Right ventricle myocardium inferior (tissue), 1 donor: ENCODE results near the gene HPRT1. TPM values are rescaled to one million over a fixed set of nuclear protein-coding genes. Genes with fewer than 3 reads are reported as not detected.

Source experiments
- ATAC-seq: fragments of 200-7000 bp; cut with Tn5 transposase; one replicate; pipeline ENCODE4 v1.9.1; 2020; ENCODE audit warnings: mild to moderate bottlenecking, moderate library complexity
- DNase-seq: peaks from one replicate; pipeline ENCODE4 v3.0.0; 2021; ENCODE audit errors: missing footprints
- intact Hi-C: fragments of 100-400 bp; cut with DNase I; formaldehyde crosslinking; loops from one replicate; pipeline ENCODE4 v1.11.0; 2022
- microRNA-seq: library from miRNA; unstranded; fragments of <30 nt; microRNA quantifications from one replicate; pipeline ENCODE4 v1.2.0, GENCODE V29; 2020
- total RNA-seq: library from RNA; stranded (reverse); fragmentation: NEBNext Ultra II Directional; extraction: Animal tissue kit (Norgen Biotek cat#: 25700); gene quantifications from one replicate; pipeline ENCODE4 v1.2.1, GENCODE V29; 2021
- donor health status: DM: no; HTN: yes; CAD: no; lungs with severe emphysema.

Gene HPRT1
- total RNA-seq, 1 donor from 2014 or later: 18.0 TPM

DNA sequence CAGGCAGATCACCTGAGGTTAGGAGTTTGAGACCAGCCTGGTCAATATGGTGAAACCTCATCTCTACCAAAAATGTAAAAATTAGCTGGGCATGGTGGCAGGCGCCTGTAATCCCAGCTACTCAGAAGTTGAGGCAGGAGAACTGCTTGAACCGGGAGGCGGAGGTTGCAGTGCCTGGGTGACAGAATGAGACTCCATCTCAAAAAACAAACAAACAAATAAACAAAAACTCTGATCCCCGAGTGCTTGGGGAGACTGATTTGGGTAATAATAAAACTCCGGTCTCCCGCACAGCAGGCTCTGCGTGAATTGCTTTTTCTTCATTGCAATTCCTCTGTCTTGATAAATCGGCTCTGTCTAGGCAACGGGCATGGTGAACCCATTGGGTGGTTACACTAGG, 73.4 kb downstream of the HPRT1 start:
- intact Hi-C loops: no loop called here
- ATAC-seq (no peak), DNase-seq (no peak)

DNA sequence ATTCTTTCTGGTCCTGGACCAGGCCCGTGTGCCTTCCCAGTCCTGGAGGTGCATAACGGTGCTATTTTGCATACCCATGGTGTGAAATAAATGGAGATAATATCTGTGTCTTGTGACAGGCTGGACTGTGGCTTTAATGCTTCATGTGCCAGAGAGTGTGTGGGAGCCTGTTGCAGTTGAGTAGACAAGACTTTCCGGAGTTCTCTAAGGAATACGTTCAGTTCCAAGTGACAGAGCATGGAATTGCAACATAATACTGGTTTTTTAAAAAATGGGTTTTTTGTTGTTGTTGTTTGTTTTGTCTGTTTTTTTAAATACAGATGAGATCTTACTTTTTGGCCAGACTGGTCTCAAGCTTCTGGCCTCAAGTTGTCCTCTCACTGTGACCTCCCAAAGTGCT, 74.0 kb downstream of the HPRT1 start:
- intact Hi-C loops: no loop called here
- ATAC-seq (no peak), DNase-seq (no peak)

DNA sequence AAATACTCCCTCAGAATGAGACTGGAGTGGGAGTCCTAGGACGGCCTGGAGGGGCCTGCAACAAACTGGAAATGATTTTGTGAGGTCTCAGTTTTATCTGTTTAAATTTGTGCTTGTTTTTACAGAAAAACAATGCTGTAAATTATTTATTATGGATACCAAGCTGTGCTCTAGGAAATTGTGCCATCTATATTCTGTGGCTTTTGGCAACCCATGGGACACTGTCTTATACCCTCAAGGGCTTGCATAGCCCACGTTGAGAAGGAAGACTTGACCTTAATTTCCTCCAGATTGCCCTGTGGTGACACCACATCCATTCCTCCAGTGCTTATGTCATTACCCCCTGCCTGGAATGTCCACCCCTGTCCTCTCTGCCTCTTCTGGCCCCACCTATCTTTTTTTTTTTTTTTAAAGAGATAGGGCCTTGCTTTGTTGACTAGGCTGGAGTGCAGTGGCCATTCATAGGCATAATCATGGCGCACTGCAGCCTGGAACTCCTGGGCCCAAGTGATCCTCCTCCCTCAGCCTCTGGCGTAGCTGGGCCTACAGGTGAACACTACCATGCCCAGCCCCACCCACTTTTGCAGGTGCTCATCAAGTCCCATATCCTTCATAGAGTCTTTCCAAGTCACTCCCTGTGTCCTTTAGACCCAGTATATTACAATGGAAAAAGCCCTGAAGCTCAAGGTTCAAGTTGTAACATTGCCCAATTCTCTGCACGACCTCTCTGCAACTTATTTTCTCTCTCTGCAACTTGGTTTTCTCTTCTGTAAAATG, 77.4 kb downstream of the HPRT1 start:
- ATAC-seq: peak; percentile 52
- intact Hi-C loops: no loop called here
- DNase-seq: no peak

DNA sequence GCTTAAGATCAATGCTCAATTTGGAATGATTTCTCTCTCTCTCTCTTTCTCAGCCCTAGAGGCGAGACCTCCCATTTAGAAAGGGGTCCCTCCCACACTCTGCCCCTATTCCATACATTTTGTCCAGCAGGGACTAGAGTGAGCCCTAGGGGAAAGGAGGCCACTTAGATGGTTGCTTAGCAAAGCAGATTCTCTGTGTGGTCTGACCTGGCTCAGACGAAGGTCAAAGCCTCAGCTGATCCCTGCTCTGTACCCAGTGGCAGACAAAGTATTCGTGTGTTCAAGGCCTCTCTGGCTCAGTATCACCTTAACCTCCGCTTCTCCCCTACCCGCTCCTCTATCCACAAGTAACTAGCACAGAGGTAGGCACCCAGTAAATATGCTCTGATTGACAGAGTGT, 78.4 kb downstream of the HPRT1 start:
- ATAC-seq (no peak), DNase-seq (no peak)

DNA sequence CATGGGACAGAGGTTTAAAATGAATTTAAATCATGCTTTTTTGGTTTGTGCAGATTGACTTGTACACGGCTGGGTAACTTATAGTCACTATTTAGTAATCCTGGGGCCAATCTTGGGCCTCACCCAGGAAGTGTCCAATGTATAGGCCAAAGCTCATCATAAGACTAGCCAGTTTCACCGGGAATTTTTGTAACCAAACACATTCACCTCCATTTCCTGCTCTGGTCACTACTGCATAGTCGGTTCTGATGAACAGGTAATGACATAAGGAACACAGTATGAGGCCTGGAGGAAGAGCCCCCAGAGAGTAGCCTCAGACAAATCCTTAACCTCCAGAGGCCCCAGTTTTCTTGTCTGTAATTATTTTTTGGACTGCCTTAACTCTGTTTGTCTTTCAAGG, 81.9 kb downstream of the HPRT1 start:
- intact Hi-C loops: no loop called here
- DNase-seq (no peak), ATAC-seq (no peak)

More for the DNA sequence above, 78.4 kb downstream of the HPRT1 start:
- intact Hi-C loops: no loop called here

DNA sequence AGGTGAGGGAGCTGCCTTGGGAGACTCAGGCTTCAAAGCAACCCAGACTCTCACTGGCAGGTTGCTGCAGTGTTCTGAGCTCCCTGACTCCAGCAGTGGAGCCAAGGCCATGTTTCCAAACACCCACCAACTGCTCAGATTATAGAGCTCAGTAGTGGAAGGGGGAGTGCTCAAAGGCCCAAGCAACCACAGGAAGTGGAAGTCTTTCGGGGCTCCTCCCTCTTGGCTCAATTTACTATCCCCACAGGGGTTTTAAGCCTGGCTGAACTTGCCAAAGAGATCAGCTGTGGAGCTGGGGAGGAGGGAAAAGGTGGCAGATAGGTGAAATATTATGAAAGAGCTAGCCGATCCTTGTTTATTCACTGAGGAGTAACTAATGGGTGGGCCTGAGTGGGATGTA, 82.5 kb downstream of the HPRT1 start:
- ATAC-seq (no peak), DNase-seq (no peak)
- intact Hi-C loops: no loop called here

DNA sequence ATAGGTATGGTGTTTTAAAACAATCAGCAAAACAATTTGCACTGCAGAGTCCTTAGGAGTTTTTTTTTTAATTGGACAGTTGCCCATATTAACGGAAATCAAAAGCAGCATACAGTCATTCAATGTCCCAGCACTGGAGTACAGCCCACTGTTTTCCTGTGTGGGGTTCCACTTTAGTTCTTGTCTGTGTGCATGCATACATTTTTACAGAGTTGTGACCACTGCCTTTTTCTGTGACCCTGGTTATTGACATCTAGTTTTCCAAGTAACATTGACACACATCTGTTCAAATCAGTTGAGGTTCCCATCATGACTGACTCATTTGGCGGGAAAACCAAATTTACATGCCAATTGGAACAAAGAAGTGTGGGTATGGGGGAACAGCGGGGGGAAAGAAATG, 83.3 kb downstream of the HPRT1 start:
- DNase-seq: no peak
- no peak for ATAC-seq
- intact Hi-C loops: no loop called here

DNA sequence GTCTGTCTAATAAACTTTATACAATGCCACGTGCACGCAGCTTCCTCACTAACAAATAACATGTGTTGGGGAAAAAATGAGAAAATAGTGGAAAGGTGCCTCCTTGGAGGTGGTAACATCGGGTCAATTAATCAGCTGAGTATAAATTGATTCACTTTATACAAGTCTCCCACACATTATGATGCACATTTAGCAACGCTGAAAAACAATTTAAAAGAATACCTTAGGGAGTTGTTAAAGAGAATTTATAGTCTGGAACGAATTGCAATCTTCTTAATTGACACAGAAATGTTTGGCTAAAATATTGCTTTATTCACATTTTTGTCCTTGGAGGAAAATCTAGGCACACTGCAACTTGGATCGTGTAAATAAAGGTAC, 84.2 kb downstream of the HPRT1 start:
- intact Hi-C loops: no loop called here
- no peak for ATAC-seq
- DNase-seq: no peak

DNA sequence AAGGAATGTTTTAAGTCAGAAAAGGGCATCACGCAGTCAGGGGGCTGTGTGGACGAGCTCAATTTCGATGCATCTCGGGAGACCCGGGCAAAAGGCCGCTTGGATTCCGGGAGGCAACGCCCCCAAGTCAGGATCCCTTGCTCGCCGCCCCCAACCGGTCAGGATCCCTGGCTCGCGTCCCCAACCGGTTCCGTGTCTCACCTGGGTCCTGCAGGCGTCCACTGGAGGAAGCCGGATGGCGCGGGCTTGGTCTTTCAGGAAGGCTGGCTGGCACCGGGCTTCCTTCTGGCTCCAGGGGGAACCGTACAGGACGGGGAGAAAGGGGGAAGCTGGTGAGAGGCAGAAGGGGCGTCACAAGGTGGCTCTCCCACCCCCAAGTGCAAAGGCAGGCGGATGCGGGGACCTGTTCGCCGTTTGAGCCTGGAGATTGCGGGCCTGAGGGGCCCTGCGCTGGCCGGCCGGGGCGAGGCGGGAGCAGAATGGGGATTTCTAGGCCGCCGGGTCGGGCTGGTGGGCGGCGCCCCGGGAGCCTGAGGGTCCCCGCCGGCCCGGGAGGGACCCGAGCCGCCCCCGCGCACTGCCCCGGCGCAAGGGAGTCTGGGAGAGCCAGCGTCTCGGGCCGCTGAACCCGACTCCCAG, 84.7 kb downstream of the HPRT1 start:
- no peak for ATAC-seq
- intact Hi-C loops: no loop called here
- DNase-seq: peak; percentile 51

DNA sequence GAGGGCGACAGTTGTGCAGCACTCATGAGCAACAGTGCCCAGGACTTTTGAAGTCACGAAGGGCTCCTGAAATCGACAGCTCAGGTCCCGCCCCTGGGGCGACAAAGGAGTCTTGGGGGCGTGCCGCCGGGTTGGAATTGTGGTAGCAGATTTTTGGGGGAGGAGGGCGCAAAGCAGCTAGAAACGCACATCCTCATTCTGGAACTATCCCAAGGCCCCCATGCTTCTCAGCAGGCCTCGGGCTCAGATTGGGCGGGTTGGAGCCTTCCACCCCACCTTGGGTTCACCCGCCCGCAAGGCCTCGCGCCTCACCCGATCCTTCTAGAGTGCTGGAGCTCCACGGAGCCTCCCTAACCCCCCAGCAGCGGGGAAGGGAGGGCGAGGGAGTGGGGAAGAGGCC, 85.5 kb downstream of the HPRT1 start:
- ATAC-seq (no peak), DNase-seq (no peak)
- intact Hi-C loops: no loop called here

DNA sequence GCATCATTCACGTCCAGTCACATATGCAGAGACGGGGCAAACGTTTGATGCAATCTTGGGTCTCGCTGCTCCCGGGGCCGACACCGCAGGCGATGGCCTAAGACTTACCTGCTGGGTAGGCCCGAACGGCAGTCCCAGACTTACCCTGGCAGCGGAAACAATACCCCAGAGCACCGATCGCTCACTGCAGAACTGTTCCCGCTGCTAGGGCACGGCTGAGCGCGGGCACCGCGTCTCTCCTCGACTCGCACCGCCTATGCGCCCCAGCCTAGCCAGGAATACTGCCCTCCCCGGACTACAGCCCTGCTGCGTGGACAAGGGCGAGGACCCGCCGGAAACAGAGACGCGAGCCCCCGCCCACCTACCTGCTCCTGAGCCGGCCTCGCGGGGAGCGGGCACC, 86.2 kb downstream of the HPRT1 start:
- intact Hi-C loops: no loop called here
- ATAC-seq (no peak), DNase-seq (no peak)

DNA sequence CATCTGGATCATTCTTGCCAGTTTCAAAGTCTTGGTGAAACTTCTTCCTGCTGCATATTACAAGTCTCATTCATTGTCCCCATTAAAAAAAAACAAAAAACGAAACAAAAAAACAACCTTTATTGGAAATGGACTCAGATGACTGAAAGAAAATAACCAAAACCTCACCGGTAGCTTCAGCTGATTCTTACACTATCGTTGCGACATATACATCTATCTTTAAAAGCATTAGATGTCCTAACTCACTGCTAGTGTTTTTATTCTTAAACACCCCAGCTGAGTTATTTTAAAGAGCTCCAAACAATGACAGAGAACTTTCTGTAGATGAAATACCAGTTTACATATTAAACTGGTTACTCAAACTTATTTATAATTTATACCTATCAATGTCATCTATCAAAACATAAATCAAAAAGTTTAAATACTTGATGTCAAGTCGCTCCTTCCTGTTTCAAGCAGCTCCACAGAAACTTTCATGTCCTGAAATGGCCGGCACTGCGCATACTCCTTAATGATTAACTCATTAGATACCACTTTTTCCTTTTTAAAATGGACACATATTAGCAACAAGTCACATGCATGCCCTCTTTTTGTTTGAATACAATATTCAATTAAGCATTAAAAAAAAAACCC, 87.2 kb downstream of the HPRT1 start:
- no peak for ATAC-seq
- intact Hi-C loops: no loop called here
- no peak for DNase-seq

DNA sequence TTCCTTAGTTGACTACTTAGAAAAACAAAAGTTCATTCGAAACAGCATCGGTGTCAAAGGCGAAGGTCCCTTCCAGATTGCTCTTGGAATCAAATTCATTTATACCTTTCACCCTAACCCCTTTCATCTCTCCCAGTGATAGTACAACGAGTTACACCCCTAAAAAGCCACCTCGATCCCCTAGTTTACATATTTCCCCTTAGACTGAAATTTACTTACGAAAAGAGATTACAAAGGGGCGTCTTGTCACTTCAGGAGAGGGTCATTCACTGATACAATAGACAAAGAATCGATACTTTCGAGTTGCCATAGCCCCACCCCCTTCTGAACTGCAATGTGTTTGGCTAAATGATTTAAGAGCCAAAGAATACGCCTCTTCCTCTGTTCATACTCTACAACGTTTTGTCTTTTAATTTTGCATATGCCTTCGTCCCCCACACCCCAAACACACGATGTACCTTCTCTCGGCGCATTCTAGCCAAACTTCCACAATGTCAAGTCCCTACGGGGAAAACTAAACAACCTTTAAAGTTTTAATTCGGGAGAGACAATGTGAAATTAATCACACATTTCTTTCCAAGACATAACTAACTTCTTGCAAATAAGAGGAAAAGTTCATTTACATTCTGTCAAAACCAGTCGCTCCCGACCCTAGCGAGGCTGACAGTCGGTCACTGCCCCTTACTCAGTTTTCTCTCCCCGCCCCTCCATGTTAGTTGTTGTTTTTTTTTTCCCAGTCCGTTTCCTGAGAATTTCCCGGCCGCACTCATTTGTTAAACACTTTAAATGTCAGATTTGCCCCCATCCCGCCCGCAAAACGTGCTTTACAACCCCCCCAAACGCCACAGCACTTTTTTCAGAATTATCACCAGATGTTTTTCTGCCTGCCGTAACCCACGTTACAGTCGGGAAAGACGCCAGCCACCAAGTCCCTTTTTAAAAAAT, 88.6 kb downstream of the HPRT1 start:
- intact Hi-C loops: no loop called here
- DNase-seq (no peak), ATAC-seq (no peak)

Small RNAs within 50 kb of the gene (microRNA-seq; reads per million reads assigned to microRNA genes)
- 4,050 reads per million, percentile 90 among the genes with 10 or more reads in this experiment for gene MIR424
- 9.0 reads per million, percentile 21 among the genes with 10 or more reads in this experiment for gene MIR450A1
- gene MIR450A2: 7.6 reads per million, percentile 19 among the genes with 10 or more reads in this experiment
- gene MIR450B: 18.1 reads per million, percentile 30 among the genes with 10 or more reads in this experiment
- gene MIR503: 9.8 reads per million, percentile 21 among the genes with 10 or more reads in this experiment
- gene MIR542: 51.7 reads per million, percentile 45 among the genes with 10 or more reads in this experiment

Other genes with a start within 250 kb of the HPRT1 start
- not detected for gene CCDC160, start 223.0 kb upstream of the HPRT1 start, total RNA-seq
- gene PHF6, start 86.9 kb upstream of the HPRT1 start, total RNA-seq: 9.1 TPM
- not detected for gene PLAC1, start 198.3 kb downstream of the HPRT1 start, total RNA-seq